Neuronal stem cell (in vitro differentiated cells): ENCODE data around the gene DNAJC18.

Experiments
- DNase-seq: peaks from one replicate; pipeline ENCODE4 v3.0.0-alpha.2; 2013; ENCODE audit warnings: low spot score
- H2AFZ ChIP-seq: one replicate; pipeline ENCODE4 v1.6.1; 2013; ENCODE audit warnings: mild to moderate bottlenecking, low read length, inconsistent platforms
- H2AK5ac ChIP-seq: 2 replicates; pipeline ENCODE4 v1.6.1; 2013; ENCODE audit warnings: low read depth, mild to moderate bottlenecking, inconsistent platforms, low read length, moderate library complexity, mixed read lengths
- H2BK120ac ChIP-seq: 2 replicates; pipeline ENCODE4 v1.6.1; 2013; ENCODE audit warnings: low read depth, mild to moderate bottlenecking, inconsistent platforms, low read length, moderate library complexity, mixed read lengths
- H2BK12ac ChIP-seq: one replicate; pipeline ENCODE4 v1.6.1; 2013; ENCODE audit warnings: low read length, inconsistent platforms
- H2BK15ac ChIP-seq: 2 replicates; pipeline ENCODE4 v1.6.1; 2013; ENCODE audit warnings: mild to moderate bottlenecking, low read length, inconsistent platforms, mixed read lengths
- H2BK5ac ChIP-seq: one replicate; pipeline ENCODE4 v1.6.1; 2013; ENCODE audit warnings: inconsistent platforms, mild to moderate bottlenecking, low read length, moderate library complexity
- H3K14ac ChIP-seq: one replicate; pipeline ENCODE4 v1.6.1; 2013; ENCODE audit warnings: low read length, inconsistent platforms
- H3K18ac ChIP-seq: 2 replicates; pipeline ENCODE4 v1.6.1; 2013; ENCODE audit warnings: low read length, inconsistent platforms
- H3K23ac ChIP-seq: 2 replicates; pipeline ENCODE4 v1.6.1; 2013; ENCODE audit warnings: low read depth, mild to moderate bottlenecking, mixed read lengths, low read length, inconsistent platforms; ENCODE audit not compliant: poor library complexity
- H3K27ac ChIP-seq: replicated peaks from 3 replicates; pipeline ENCODE4 v1.5.1; 2013; ENCODE audit warnings: low read length, inconsistent platforms
- H3K27me3 ChIP-seq, 3 experiments: 2 replicates each; pipeline ENCODE4 v1.6.1; 2013; ENCODE audit warnings: low read length in 3 of 3, mild to moderate bottlenecking in 2 of 3, inconsistent platforms in 1 of 3, low read depth in 1 of 3, mixed read lengths in 1 of 3, moderate library complexity in 1 of 3; ENCODE audit not compliant: control insufficient read depth in 3 of 3, insufficient read depth in 3 of 3
- H3K36me3 ChIP-seq, 2 donors: replicated peaks in 1 of 2; 2 replicates each; pipeline ENCODE4 v1.6.1; 2013; ENCODE audit warnings: low read length in 2 of 2; ENCODE audit not compliant: control insufficient read depth in 2 of 2, insufficient read depth in 2 of 2
- H3K4ac ChIP-seq: 2 replicates; pipeline ENCODE4 v1.6.1; 2013; ENCODE audit warnings: inconsistent platforms, mild to moderate bottlenecking, low read length, moderate library complexity
- H3K4me1 ChIP-seq, 2 donors: 1 replicate in 1 of 2; 2 replicates in 1 of 2; pipeline ENCODE4 v1.6.1; 2013; ENCODE audit warnings: low read length in 2 of 2, low read depth in 1 of 2; ENCODE audit not compliant: control insufficient read depth in 2 of 2, insufficient read depth in 1 of 2
- H3K4me2 ChIP-seq: one replicate; pipeline ENCODE4 v1.6.1; 2013; ENCODE audit warnings: mild to moderate bottlenecking, low read length, inconsistent platforms; ENCODE audit not compliant: insufficient read depth, poor library complexity, severe bottlenecking
- H3K4me3 ChIP-seq, 2 donors: 2 replicates each; pipeline ENCODE4 v1.5.1; 2013; ENCODE audit warnings: low read length in 2 of 2, mild to moderate bottlenecking in 2 of 2, inconsistent platforms in 1 of 2, moderate library complexity in 1 of 2
- H3K79me1 ChIP-seq: one replicate; pipeline ENCODE4 v1.6.1; 2013; ENCODE audit warnings: low read depth, mild to moderate bottlenecking, inconsistent platforms, low read length, moderate library complexity
- H3K9ac ChIP-seq: one replicate; pipeline ENCODE4 v1.6.1; 2013; ENCODE audit warnings: mild to moderate bottlenecking, low read depth, low read length, inconsistent platforms; ENCODE audit not compliant: poor library complexity
- H3K9me3 ChIP-seq, 2 donors: replicated peaks in 1 of 2; 2 replicates each; pipeline versions ENCODE3 to v1.6.1; 2013; ENCODE audit warnings: low read length in 2 of 2, mild to moderate bottlenecking in 2 of 2, inconsistent platforms in 1 of 2, low read depth in 1 of 2, mixed read lengths in 1 of 2, moderate library complexity in 1 of 2; ENCODE audit not compliant: control insufficient read depth in 2 of 2, insufficient read depth in 1 of 2
- H4K8ac ChIP-seq: one replicate; pipeline ENCODE4 v1.6.1; 2013; ENCODE audit warnings: low read depth, mild to moderate bottlenecking, inconsistent platforms, low read length, moderate library complexity
- H4K91ac ChIP-seq: one replicate; pipeline ENCODE4 v1.6.1; 2013; ENCODE audit warnings: low read length, low read depth, mild to moderate bottlenecking, inconsistent platforms; ENCODE audit not compliant: poor library complexity
- whole genome bisulfite sequencing, 2 donors: extraction: QIAGEN DNeasy Blood & Tissue Kit; methylation state at CpG; one replicate each; pipeline ENCODE4 v1.1.7; 2013; ENCODE audit warnings: missing lambda C conversion rate in 2 of 2, mixed read lengths in 1 of 2; ENCODE audit not compliant: insufficient read length in 2 of 2, insufficient replicate concordance in 1 of 2; ENCODE audit errors: extremely low coverage in 2 of 2; 5-methylcytosine and 5-hydroxymethylcytosine counted together

The DNAJC18 gene

GRCh38 chr5:139383993-139384590 is 55.2 kb downstream of the DNAJC18 start:
- H4K91ac ChIP-seq: no peak overlapping the region
- H2BK5ac ChIP-seq: no peak overlapping the region
- no peak overlapping the region for H3K14ac ChIP-seq
- H2BK12ac ChIP-seq: no peak overlapping the region
- H3K4ac ChIP-seq: no peak overlapping the region
- no peak overlapping the region for H3K4me3 ChIP-seq
- no peak overlapping the region for H3K27ac ChIP-seq
- peaks cover 2 to 6% of the 10 kb centered on the region in 2 donors for H3K4me1 ChIP-seq
- H4K8ac ChIP-seq: no peak overlapping the region
- H2BK120ac ChIP-seq: no peak overlapping the region
- H3K79me1 ChIP-seq: peaks cover 6% of the 10 kb centered on the region
- DNase-seq: no peak
- H2BK15ac ChIP-seq: no peak overlapping the region
- no CpG with 5 or more reads among the region's 7 CpGs for WGBS, 2 donors
- no peak overlapping the region for H2AK5ac ChIP-seq
- no peak overlapping the region for H2AFZ ChIP-seq
- peaks cover 0 to 16% (median 0%) of the 10 kb centered on the region in 3 experiments for H3K27me3 ChIP-seq
- H3K18ac ChIP-seq: peak overlapping the region; percentile 27
- no peaks in the 10 kb centered on the region for H3K36me3 ChIP-seq
- H3K4me2 ChIP-seq: no peak overlapping the region
- no peak overlapping the region for H3K23ac ChIP-seq
- H3K9ac ChIP-seq: peak overlapping the region; percentile 34
- H3K9me3 ChIP-seq: no peaks in the 10 kb centered on the region

- Histone ChIP-seq H2BK120ac (no peak within 1 kb of the TSS), H3K79me1 (peaks cover 6% of the 10 kb centered on the region), H2BK5ac (peak within 1 kb of the TSS; percentile 22), H2AK5ac (peak within 1 kb of the TSS; percentile 88), H3K27me3 (peaks cover 0 to 16% (median 0%) of the 10 kb centered on the region in 3 experiments), H4K8ac (peak within 1 kb of the TSS; percentile 6), H4K91ac (no peak within 1 kb of the TSS), H3K4me1 (peaks cover 2 to 5% of the 10 kb centered on the region in 2 donors), H3K14ac (no peak within 1 kb of the TSS), H3K9ac (peak within 1 kb of the TSS; percentile 34), H2AFZ (no peak within 1 kb of the TSS), H2BK12ac (no peak within 1 kb of the TSS), H3K36me3 (no peaks in the 10 kb centered on the region), H3K27ac (no peak within 1 kb of the TSS), H3K4ac (no peak within 1 kb of the TSS), H3K4me2 (no peak within 1 kb of the TSS), H3K4me3 (no peak within 1 kb of the TSS), H3K23ac (peak within 1 kb of the TSS; percentile 73), H3K18ac (no peak within 1 kb of the TSS), H2BK15ac (no peak within 1 kb of the TSS), H3K9me3 (no peaks in the 10 kb centered on the region)
- no CpG with 5 or more reads among the region's 10 CpGs for WGBS, 2 donors
- DNase-seq: no peak
These were observed 55.9 kb downstream of the DNAJC18 start, which contains the start of gene SLC23A1 for GRCh38 chr5:139383275-139383992. Gene SLC23A1 (minus strand): TSS chr5:139383297. CDS start chr5:139383253, 44 bp downstream.

- Histone ChIP-seq H3K4me3 (no peak overlapping the region), H4K8ac (no peak overlapping the region), H3K18ac (no peak overlapping the region), H3K79me1 (peaks cover 6% of the 10 kb centered on the region), H3K23ac (peak overlapping the region; percentile 73), H3K36me3 (no peaks in the 10 kb centered on the region), H4K91ac (no peak overlapping the region), H2AFZ (no peak overlapping the region), H3K27me3 (peaks cover 0 to 16% (median 0%) of the 10 kb centered on the region in 3 experiments), H3K4me2 (no peak overlapping the region), H2BK120ac (no peak overlapping the region), H2AK5ac (peak overlapping the region; percentile 81), H2BK5ac (no peak overlapping the region), H2BK15ac (no peak overlapping the region), H3K4ac (no peak overlapping the region), H3K9ac (no peak overlapping the region), H3K9me3 (no peaks in the 10 kb centered on the region), H2BK12ac (no peak overlapping the region), H3K14ac (no peak overlapping the region), H3K27ac (no peak overlapping the region), H3K4me1 (peaks cover under 1 to 2% of the 10 kb centered on the region in 2 donors)
- no peak for DNase-seq
- no CpG with 5 or more reads among the region's 3 CpGs for WGBS, 2 donors
These were observed 56.5 kb downstream of the DNAJC18 start for GRCh38 chr5:139382807-139383206.
